K562 (cell line): ENCODE data around the gene FBXO27. TPM values are rescaled to one million over a fixed set of nuclear protein-coding genes. Genes with fewer than 3 reads are reported as not detected.

Experiments
- ATAC-seq: fragments of 200-7000 bp; cut with Tn5 transposase; 3 replicates; pipeline ENCODE4 v1.9.1; 2020; ENCODE audit warnings: moderate library complexity
- BruUV-seq: library from RNA; stranded (reverse); fragments of 400-500 nt; replicated peaks from 2 replicates; lab custom pipeline; 2021; lab: Mats Ljungman, UMichigan
- CTCF ChIA-PET: fragments of 300-600 bp; formaldehyde crosslinking; extraction: SDS; loops from one replicate; lab custom pipeline; 2021; ENCODE audit warnings: low intra/inter-chr PET ratio; lab: Yijun Ruan, JAX
- POLR2A ChIA-PET: fragments of 300-600, 350-650 bp; sonication (Branson Sonifier 250); formaldehyde crosslinking; extraction: SDS; loops from one replicate; lab custom pipeline; 2021; ENCODE audit warnings: antibody characterized with exemption, inconsistent platforms; lab: Yijun Ruan, JAX
- DNase-seq, 4 experiments: peaks; one replicate each; pipeline versions ENCODE4 v3.0.0 to v3.0.0-alpha.2; 2011 to 2018; ENCODE audit warnings: low spot score in 3 of 4, mixed read lengths in 3 of 4; ENCODE audit errors: extremely low read depth in 1 of 4
- FAIRE-seq: peaks from 2 replicates; lab custom pipeline; 2011; peaks lifted over from hg19 to GRCh38; lab: Jason Lieb, UNC
- H2AFZ ChIP-seq: 2 replicates; pipeline ENCODE4 v1.6.0; 2011; ENCODE audit warnings: low read depth, low read length, control low read depth, inconsistent platforms
- H3K27ac ChIP-seq: fragments of 200-600 bp; 3 replicates; pipeline ENCODE4 v1.8.0; 2011; ENCODE audit warnings: low read depth, mild to moderate bottlenecking, control low read depth, inconsistent platforms, low read length, moderate library complexity, mixed read lengths; ENCODE audit errors: extremely low read depth
- H3K27me3 ChIP-seq, 2 experiments: fragments of 300-600 bp in 1 of 2; 2 replicates in 1 of 2; 3 replicates in 1 of 2; pipeline versions ENCODE4 v1.6.0 to v1.8.0; 2011; ENCODE audit warnings: inconsistent platforms in 2 of 2, low read length in 2 of 2, mild to moderate bottlenecking in 1 of 2, mixed read lengths in 1 of 2, moderate library complexity in 1 of 2; ENCODE audit not compliant: control insufficient read depth in 2 of 2, insufficient read depth in 2 of 2
- H3K36me3 ChIP-seq: fragments of 300-600 bp; 3 replicates; pipeline ENCODE4 v1.8.0; 2011; ENCODE audit warnings: mild to moderate bottlenecking, low read length, inconsistent platforms; ENCODE audit not compliant: control insufficient read depth, insufficient read depth
- H3K4me1 ChIP-seq, 2 experiments: fragments of 200-600 bp in 1 of 2; replicated peaks in 1 of 2; 2 replicates in 1 of 2; 3 replicates in 1 of 2; pipeline versions ENCODE4 v1.5.1 to v1.8.0; 2011; ENCODE audit warnings: inconsistent platforms in 2 of 2, low read length in 2 of 2, mild to moderate bottlenecking in 1 of 2, mixed read lengths in 1 of 2, moderate library complexity in 1 of 2; ENCODE audit not compliant: control insufficient read depth in 2 of 2, insufficient read depth in 2 of 2
- H3K4me2 ChIP-seq: 2 replicates; pipeline ENCODE4 v1.6.1; 2011; ENCODE audit warnings: low read length, control low read depth, inconsistent platforms, mixed read lengths; ENCODE audit not compliant: insufficient read depth
- H3K4me3 ChIP-seq: fragments of 200-600 bp; sonication (generic), shearing (Covaris generic); 2 replicates; pipeline ENCODE4 v1.5.1; 2016; ENCODE audit warnings: control low read depth, inconsistent platforms
- H3K79me2 ChIP-seq: fragments of 200-600 bp; 3 replicates; pipeline ENCODE4 v1.8.0; 2011; ENCODE audit warnings: low read length, inconsistent platforms; ENCODE audit not compliant: control insufficient read depth, insufficient read depth
- H3K9ac ChIP-seq, 2 experiments: 2 replicates each; pipeline versions ENCODE4 v1.6.0 to v1.6.1; 2011; ENCODE audit warnings: low read depth in 2 of 2, low read length in 2 of 2, control low read depth in 1 of 2, inconsistent platforms in 1 of 2, mild to moderate bottlenecking in 1 of 2, mixed read lengths in 1 of 2; ENCODE audit not compliant: insufficient read depth in 1 of 2
- H3K9me1 ChIP-seq: one replicate; pipeline ENCODE4 v1.6.0; 2011; ENCODE audit warnings: inconsistent platforms, mild to moderate bottlenecking, low read length, moderate library complexity; ENCODE audit not compliant: control insufficient read depth, insufficient read depth
- H3K9me3 ChIP-seq: replicated peaks from 2 replicates; pipeline ENCODE4 v1.5.1; 2011; ENCODE audit warnings: low read depth, low read length, inconsistent platforms; ENCODE audit not compliant: control insufficient read depth, insufficient read depth
- H4K20me1 ChIP-seq: replicated peaks from 2 replicates; pipeline ENCODE4 v1.6.1; 2011; ENCODE audit warnings: low read length, inconsistent platforms, mixed read lengths; ENCODE audit not compliant: control insufficient read depth, insufficient read depth
- ATF7 ChIP-seq: fragments of 450-650 bp; IDR thresholded peaks from 2 replicates; pipeline ENCODE4 v1.7.1; 2014; ENCODE audit warnings: mild to moderate bottlenecking, moderate library complexity
- CBX3 ChIP-seq, 2 experiments: IDR thresholded peaks; 1 replicate in 1 of 2; 2 replicates in 1 of 2; pipeline ENCODE4 v1.6.1; 2012; ENCODE audit warnings: inconsistent platforms in 2 of 2, low read length in 2 of 2, borderline replicate concordance in 1 of 2, control low read depth in 1 of 2
- CHD1 ChIP-seq: fragments of 200-600 bp; sonication (generic); IDR thresholded peaks from one replicate; pipeline ENCODE4 v1.6.1; 2012; ENCODE audit warnings: mild to moderate bottlenecking, moderate library complexity, low read length, inconsistent platforms
- JUNB ChIP-seq: fragments of 450-650 bp; formaldehyde crosslinking; conservative IDR thresholded peaks from 2 replicates; pipeline ENCODE4 v1.4.0; 2020; ENCODE audit warnings: mild to moderate bottlenecking
- NONO ChIP-seq, 2 experiments: fragments of 200-400 bp in 1 of 2; fragments of 450-650 bp in 1 of 2; formaldehyde crosslinking in 1 of 2; IDR thresholded peaks; 2 replicates each; pipeline ENCODE4 v1.6.1; 2017; ENCODE audit warnings: low read depth in 2 of 2, mild to moderate bottlenecking in 2 of 2, moderate library complexity in 2 of 2, low read length in 1 of 2
- NR2C2 ChIP-seq, 2 experiments: fragments of 200-800 bp in 1 of 2; sonication (Bioruptor generic) in 1 of 2; sonication (generic) in 1 of 2; formaldehyde crosslinking in 1 of 2; IDR thresholded peaks; 2 replicates each; pipeline versions ENCODE4 v1.6.1 to v1.8.0; 2016 to 2022; ENCODE audit warnings: mild to moderate bottlenecking in 1 of 2, missing compliant biosample characterization in 1 of 2, missing genetic modification characterization in 1 of 2, missing genetic modification reagents in 1 of 2
- NUFIP1 ChIP-seq: fragments of 450-650 bp; IDR thresholded peaks from 2 replicates; pipeline ENCODE4 v1.6.1; 2018; ENCODE audit not compliant: partially characterized antibody
- SMAD2 ChIP-seq: fragments of 150-350 bp; IDR thresholded peaks from 2 replicates; pipeline ENCODE4 v1.6.1; 2014; ENCODE audit warnings: low read depth, mild to moderate bottlenecking, low read length
- U2AF1 ChIP-seq: fragments of 200-400 bp; formaldehyde crosslinking; optimal IDR thresholded peaks from 2 replicates; pipeline ENCODE3; 2017; ENCODE audit warnings: mild to moderate bottlenecking, low read depth, low read length, moderate library complexity
- ZNF384 ChIP-seq: IDR thresholded peaks from 2 replicates; pipeline ENCODE4 v1.6.1; 2012; ENCODE audit warnings: low read depth, low read length, improper control_type of control experiment
- ZNF644 ChIP-seq: fragments of 200-800 bp; sonication (Bioruptor generic); IDR thresholded peaks from 2 replicates; pipeline ENCODE4 v1.6.1; 2016; ENCODE audit warnings: low read depth, missing genetic modification characterization, missing compliant biosample characterization
- WGBS: fragments of 100-300 bp; shearing (Covaris generic); methylation state at CpG from one replicate; pipeline ENCODE4 v1.1.6; 2016; ENCODE audit warnings: low coverage, mixed read lengths; ENCODE audit not compliant: insufficient coverage; ENCODE audit errors: missing lambda C conversion rate; 5-methylcytosine and 5-hydroxymethylcytosine counted together
- in situ Hi-C: fragments of 300-500 bp; cut with MboI; formaldehyde crosslinking; loops from 4 replicates; pipeline ENCODE4 v1.15.0; 2018; ENCODE audit warnings: inconsistent platforms, mixed read lengths
- intact Hi-C: fragments of 100-400 bp; cut with micrococcal nuclease; formaldehyde crosslinking; loops from 2 replicates; pipeline ENCODE4 v1.14.2; 2022
- polyA plus RNA-seq, 8 experiments: library from polyadenylated mRNA; depleted of rRNA in 4 of 8; stranded (reverse) in 5 of 8; unstranded in 3 of 8; fragments of >200 nt; fragmentation: Nextera tagmentation in 2 of 8; fragmentation: Illumina TruSeq in 1 of 8; extraction: Ambion mirVana in 2 of 8; extraction: Trizol in 1 of 8; gene quantifications; 2 replicates each; pipeline versions ENCODE4 v1.2.1 to v1.2.3, GENCODE V29; 2011 to 2014; ENCODE audit warnings: inconsistent platforms in 1 of 8, missing spikeins in 1 of 8
- total RNA-seq, 7 experiments: library from RNA; depleted of rRNA in 6 of 7; stranded (reverse); fragments of >200 nt in 6 of 7; fragmentation: Illumina TruSeq in 2 of 7; extraction: Trizol in 2 of 7; gene quantifications; 2 replicates each; pipeline versions ENCODE4 v1.2.1 to v1.2.3, GENCODE V29; 2011 to 2021; ENCODE audit warnings: low replicate concordance in 1 of 7
- TF ChIP-seq, protein P1 (sequence below): sonication (generic); formaldehyde crosslinking; IDR thresholded peaks from 2 replicates; pipeline ENCODE4 v1.8.1; 2023; ENCODE audit warnings: mild to moderate bottlenecking, missing genetic modification reagents
- TF ChIP-seq, protein P2 (sequence below): fragments of 450-650 bp; IDR thresholded peaks from 2 replicates; pipeline ENCODE4 v1.6.1; 2016; ENCODE audit warnings: antibody characterized with exemption

The FBXO27 gene
- total and polyA plus RNA-seq, 9 of the 15 experiments (the other 6 are each of a cell fraction or from before 2014, with no cell fraction given): 1.8 to 11.0 (median 6.3) TPM

DNA sequence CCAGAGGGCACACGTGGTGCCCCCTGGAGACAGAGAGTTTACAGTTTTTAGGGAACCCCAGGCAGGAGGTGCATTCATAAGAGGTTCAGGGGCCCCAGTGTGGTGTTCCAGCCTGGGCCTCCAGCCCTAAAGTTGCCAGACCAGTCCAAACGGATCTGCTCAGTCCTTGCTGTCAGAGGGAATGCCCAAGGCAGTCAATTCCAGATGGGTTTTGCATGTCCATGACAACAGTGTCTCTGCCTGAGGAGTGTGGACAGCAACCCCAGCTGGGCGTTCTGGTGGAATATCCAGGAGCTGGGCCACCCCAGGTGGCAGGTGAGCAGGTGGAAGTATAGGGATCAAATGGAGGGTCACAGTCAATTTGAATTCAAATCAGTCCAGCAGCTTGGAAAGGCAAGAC lies 25.3 kb downstream of the FBXO27 start:
- no peaks in the 10 kb centered on the region for H3K9me3 ChIP-seq
- CTCF ChIA-PET: no interaction called here
- no peak overlapping the region for H2AFZ ChIP-seq
- H4K20me1 ChIP-seq: no peaks in the 10 kb centered on the region
- DNase-seq: no peak
- no peaks in the 10 kb centered on the region for H3K36me3 ChIP-seq
- FAIRE-seq: no peak
- no peaks in the 10 kb centered on the region for H3K79me2 ChIP-seq
- in situ Hi-C loops: no loop called here
- H3K9me1 ChIP-seq: no peaks in the 10 kb centered on the region
- TF ChIP-seq ZNF384 (0 out of 2 replicates have a peak, but pooled peaks have one; percentile 18), U2AF1 (no peak), ZNF644 (tag) (no peak)
- TF ChIP-seq, all 486 proteins: peak for 1
- Histone ChIP-seq H3K4me2 (no peak overlapping the region), H3K9ac (no peak overlapping the region), H3K4me1 (peaks cover 0 to 5% of the 10 kb centered on the region in 2 experiments; a peak in 1 of 5 replicates), H3K4me3 (no peak overlapping the region), H3K27ac (no peak overlapping the region), H3K27me3 (peaks cover 0 to 2% of the 10 kb centered on the region in 2 experiments; a peak in 1 of 5 replicates)
- BruUV-seq: no TSS peak
- WGBS: 5% methylated on average over 3 of the region's 3 CpGs
- no peak for ATAC-seq
- intact Hi-C loops: no loop called here
- POLR2A ChIA-PET: no interaction called here

DNA sequence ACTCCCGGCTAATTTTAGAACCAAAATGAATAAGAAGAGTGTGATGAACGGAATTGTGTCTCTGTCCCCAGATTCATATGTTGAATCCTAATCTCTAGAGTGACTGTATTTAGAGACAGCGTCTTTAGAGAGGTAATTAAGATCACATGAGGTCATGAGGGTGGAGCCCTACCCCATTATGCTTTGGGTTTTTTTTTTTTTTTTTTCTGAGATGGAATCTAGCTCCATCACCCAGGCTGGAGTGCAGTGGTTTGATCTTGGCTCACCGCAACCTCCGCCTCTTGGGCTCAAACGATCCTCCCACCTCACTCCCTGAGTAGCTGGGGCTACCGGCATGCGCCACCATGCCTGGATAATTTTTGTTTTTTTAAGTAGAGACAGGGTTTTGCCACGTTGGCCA lies 27.9 kb downstream of the FBXO27 start:
- no peaks in the 10 kb centered on the region for H3K9me3 ChIP-seq
- no peak overlapping the region for H2AFZ ChIP-seq
- H4K20me1 ChIP-seq: no peaks in the 10 kb centered on the region
- DNase-seq (peak in 1 of 4 experiments; percentile 23), ATAC-seq (peak; percentile 77), FAIRE-seq (peak; percentile 11)
- H3K27ac ChIP-seq: no peak overlapping the region
- no peaks in the 10 kb centered on the region for H3K79me2 ChIP-seq
- in situ Hi-C loops: no loop called here
- H3K4me2 ChIP-seq: no peak overlapping the region
- ChIA-PET POLR2A (no interaction called here), CTCF (no interaction called here)
- intact Hi-C loops: no loop called here
- H3K9me1 ChIP-seq: no peaks in the 10 kb centered on the region
- WGBS: 5% methylated on average over 8 of the region's 9 CpGs
- BruUV-seq: no TSS peak
- H3K4me1 ChIP-seq: peaks cover 0 to 5% of the 10 kb centered on the region in 2 experiments; a peak in 1 of 5 replicates
- H3K4me3 ChIP-seq: no peak overlapping the region
- H3K9ac ChIP-seq: no peak overlapping the region
- H3K36me3 ChIP-seq: no peaks in the 10 kb centered on the region
- H3K27me3 ChIP-seq: peaks cover 0 to 2% of the 10 kb centered on the region in 2 experiments; a peak in 1 of 5 replicates
- TF ChIP-seq CBX3 (IDR thresholded peaks at IDR 0.05; ENCODE audit: borderline replicate concordance in 1 of 2, low read length in 2 of 2) (no peak), ATF7 (peak; percentile 24; the same call in 1 of the 2 replicates), JUNB (no peak), NR2C2 (CRISPR knock-in tag; IDR thresholded peaks at IDR 0.05) (no peak), NR2C2 (tag; IDR thresholded peaks at IDR 0.05) (peak; percentile 24; the same call in 1 of the 2 replicates), NONO (IDR thresholded peaks at IDR 0.05; ENCODE audit: low read depth in 2 of 2, low read length in 1 of 2) (no peak), CHD1 (no peak), NUFIP1 (no peak), SMAD2 (no peak)
- TF ChIP-seq, protein P1, sequence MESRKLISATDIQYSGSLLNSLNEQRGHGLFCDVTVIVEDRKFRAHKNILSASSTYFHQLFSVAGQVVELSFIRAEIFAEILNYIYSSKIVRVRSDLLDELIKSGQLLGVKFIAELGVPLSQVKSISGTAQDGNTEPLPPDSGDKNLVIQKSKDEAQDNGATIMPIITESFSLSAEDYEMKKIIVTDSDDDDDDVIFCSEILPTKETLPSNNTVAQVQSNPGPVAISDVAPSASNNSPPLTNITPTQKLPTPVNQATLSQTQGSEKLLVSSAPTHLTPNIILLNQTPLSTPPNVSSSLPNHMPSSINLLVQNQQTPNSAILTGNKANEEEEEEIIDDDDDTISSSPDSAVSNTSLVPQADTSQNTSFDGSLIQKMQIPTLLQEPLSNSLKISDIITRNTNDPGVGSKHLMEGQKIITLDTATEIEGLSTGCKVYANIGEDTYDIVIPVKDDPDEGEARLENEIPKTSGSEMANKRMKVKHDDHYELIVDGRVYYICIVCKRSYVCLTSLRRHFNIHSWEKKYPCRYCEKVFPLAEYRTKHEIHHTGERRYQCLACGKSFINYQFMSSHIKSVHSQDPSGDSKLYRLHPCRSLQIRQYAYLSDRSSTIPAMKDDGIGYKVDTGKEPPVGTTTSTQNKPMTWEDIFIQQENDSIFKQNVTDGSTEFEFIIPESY: no peak
- TF ChIP-seq, protein P2, sequence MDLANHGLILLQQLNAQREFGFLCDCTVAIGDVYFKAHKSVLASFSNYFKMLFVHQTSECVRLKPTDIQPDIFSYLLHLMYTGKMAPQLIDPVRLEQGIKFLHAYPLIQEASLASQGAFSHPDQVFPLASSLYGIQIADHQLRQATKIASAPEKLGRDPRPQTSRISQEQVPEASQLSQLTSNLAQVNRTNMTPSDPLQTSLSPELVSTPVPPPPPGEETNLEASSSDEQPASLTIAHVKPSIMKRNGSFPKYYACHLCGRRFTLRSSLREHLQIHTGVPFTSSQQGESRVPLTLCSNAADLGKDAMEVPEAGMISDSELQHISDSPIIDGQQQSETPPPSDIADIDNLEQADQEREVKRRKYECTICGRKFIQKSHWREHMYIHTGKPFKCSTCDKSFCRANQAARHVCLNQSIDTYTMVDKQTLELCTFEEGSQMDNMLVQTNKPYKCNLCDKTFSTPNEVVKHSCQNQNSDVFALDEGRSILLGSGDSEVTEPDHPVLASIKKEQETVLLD: no peak
